ENCODE data around the gene XKR7. TPM values are rescaled to one million over a fixed set of nuclear protein-coding genes. Genes with fewer than 3 reads are reported as not detected.

XKR7 gene
- total RNA-seq, 3 donors from 2014 or later (not counting 1 experiment from before 2014, with no cell fraction given): not detected

DNA sequence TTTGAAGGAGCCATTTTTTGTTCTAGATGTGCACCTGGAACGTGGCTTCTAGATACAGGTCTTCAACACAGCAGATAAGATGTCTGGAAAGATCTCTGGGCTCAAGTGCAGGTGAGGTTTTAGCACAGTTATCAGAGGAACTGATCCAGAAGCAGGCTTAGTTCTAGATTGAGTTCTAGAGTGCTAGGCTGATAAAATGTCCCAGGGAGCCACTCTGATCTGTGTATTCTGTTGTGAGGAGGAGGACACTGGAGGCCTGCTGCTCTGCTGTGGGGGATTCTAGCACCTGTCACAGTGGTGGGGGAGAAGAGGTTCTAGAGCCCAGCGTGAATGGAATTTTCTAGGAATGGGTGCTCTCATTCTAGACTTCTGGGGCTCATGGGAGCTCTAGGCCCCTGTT lies 30.3 kb downstream of the XKR7 start:
- H3K4me1 Mint-ChIP-seq: no peaks in the 10 kb centered on the region
- ATAC-seq: no peak
- H3K27ac Mint-ChIP-seq: no peak overlapping the region
- 75% methylated on average over 2 of the region's 2 CpGs for WGBS (ENCODE audit: insufficient coverage)
- no peaks in the 10 kb centered on the region for H3K36me3 ChIP-seq (ENCODE audit: control insufficient read depth, insufficient read depth, low read length)
- no peaks in the 10 kb centered on the region for H3K9me3 Mint-ChIP-seq
- DNase-seq: no peak
- H3K4me3 ChIP-seq (ENCODE audit: low read length): no peak overlapping the region
- H3K36me3 Mint-ChIP-seq: no peaks in the 10 kb centered on the region
- TF ChIP-seq, protein P1, sequence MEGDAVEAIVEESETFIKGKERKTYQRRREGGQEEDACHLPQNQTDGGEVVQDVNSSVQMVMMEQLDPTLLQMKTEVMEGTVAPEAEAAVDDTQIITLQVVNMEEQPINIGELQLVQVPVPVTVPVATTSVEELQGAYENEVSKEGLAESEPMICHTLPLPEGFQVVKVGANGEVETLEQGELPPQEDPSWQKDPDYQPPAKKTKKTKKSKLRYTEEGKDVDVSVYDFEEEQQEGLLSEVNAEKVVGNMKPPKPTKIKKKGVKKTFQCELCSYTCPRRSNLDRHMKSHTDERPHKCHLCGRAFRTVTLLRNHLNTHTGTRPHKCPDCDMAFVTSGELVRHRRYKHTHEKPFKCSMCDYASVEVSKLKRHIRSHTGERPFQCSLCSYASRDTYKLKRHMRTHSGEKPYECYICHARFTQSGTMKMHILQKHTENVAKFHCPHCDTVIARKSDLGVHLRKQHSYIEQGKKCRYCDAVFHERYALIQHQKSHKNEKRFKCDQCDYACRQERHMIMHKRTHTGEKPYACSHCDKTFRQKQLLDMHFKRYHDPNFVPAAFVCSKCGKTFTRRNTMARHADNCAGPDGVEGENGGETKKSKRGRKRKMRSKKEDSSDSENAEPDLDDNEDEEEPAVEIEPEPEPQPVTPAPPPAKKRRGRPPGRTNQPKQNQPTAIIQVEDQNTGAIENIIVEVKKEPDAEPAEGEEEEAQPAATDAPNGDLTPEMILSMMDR (IDR thresholded peaks at IDR 0.05): no peak
- H3K27me3 Mint-ChIP-seq (ENCODE audit: low read depth in 2 of 2): peaks cover 19 to 24% of the 10 kb centered on the region in 2 donors
- peaks cover 3% of the 10 kb centered on the region for H3K27me3 ChIP-seq (ENCODE audit: control insufficient read depth, insufficient read depth, low read length)
- intact Hi-C loops (cut with micrococcal nuclease): no loop called here
- no peaks in the 10 kb centered on the region for H3K4me1 ChIP-seq (ENCODE audit: control insufficient read depth, insufficient read depth, low read length)
- no peak overlapping the region for H3K4me3 Mint-ChIP-seq
- H3K9me3 ChIP-seq (ENCODE audit: control insufficient read depth, insufficient read depth, low read length): no peaks in the 10 kb centered on the region
- H3K27ac ChIP-seq (ENCODE audit: low read length): no peak overlapping the region

DNA sequence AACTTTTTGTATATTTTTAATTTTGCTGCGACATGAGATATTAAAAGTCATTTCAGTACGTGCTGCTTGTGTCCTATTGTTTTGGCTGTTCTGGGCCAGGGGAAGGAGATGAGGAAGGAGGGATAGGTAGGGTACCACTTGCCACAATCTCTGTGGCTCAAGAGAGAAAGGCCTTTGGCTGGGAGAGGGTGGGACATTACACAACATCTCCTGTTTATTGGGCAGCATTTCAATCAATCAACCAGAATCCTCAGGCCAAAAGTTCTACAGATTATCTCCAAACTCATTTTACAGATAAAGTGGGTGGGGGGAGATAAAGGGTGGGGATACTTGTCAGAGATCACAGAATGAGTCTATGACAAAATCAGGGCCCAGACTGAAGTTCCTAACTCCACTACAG lies 35.4 kb downstream of the XKR7 start:
- TF ChIP-seq, protein P1 (IDR thresholded peaks at IDR 0.05): no peak
- Histone ChIP-seq H3K36me3 (ENCODE audit: control insufficient read depth, insufficient read depth, low read length) (no peaks in the 10 kb centered on the region), H3K9me3 (ENCODE audit: control insufficient read depth, insufficient read depth, low read length) (no peaks in the 10 kb centered on the region), H3K4me3 (ENCODE audit: low read length) (no peak overlapping the region), H3K27me3 (ENCODE audit: control insufficient read depth, insufficient read depth, low read length) (no peaks in the 10 kb centered on the region), H3K27ac (ENCODE audit: low read length) (no peak overlapping the region), H3K4me1 (ENCODE audit: control insufficient read depth, insufficient read depth, low read length) (no peaks in the 10 kb centered on the region)
- Mint-ChIP-seq H3K9me3 (no peaks in the 10 kb centered on the region), H3K36me3 (no peaks in the 10 kb centered on the region), H3K27me3 (ENCODE audit: low read depth in 2 of 2) (peaks cover 0 to 10% of the 10 kb centered on the region in 2 donors), H3K4me3 (no peak overlapping the region), H3K27ac (no peak overlapping the region), H3K4me1 (peaks cover 6% of the 10 kb centered on the region in 2 donors)
- DNase-seq (no peak), ATAC-seq (no peak)
- 88% methylated on average over 2 of the region's 2 CpGs for WGBS (ENCODE audit: insufficient coverage)
- intact Hi-C loops (cut with micrococcal nuclease): no loop called here

DNA sequence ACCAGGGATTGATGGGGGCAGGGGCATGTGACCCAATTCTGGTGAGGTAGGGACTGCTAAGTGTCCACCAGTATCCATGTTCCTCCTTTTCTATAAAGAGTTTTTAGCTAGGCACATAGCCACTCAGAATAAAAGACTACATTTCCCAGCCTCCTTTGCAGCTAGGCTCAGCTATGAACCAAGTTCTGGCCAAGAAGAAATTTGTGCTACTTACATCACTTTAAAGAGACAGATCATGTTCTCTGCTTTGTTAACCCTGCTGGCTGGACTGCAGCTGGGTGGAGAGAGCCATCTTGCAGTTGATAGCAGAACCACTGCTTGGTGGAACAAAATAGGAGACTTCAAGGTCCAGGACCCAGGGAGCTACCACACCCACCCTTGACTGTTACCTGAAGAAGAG lies 37.0 kb downstream of the XKR7 start:
- TF ChIP-seq, protein P1 (IDR thresholded peaks at IDR 0.05): no peak
- DNase-seq (no peak), ATAC-seq (no peak)
- Histone ChIP-seq H3K27ac (ENCODE audit: low read length) (no peak overlapping the region), H3K9me3 (ENCODE audit: control insufficient read depth, insufficient read depth, low read length) (no peaks in the 10 kb centered on the region), H3K27me3 (ENCODE audit: control insufficient read depth, insufficient read depth, low read length) (no peaks in the 10 kb centered on the region), H3K4me1 (ENCODE audit: control insufficient read depth, insufficient read depth, low read length) (no peaks in the 10 kb centered on the region), H3K4me3 (ENCODE audit: low read length) (no peak overlapping the region), H3K36me3 (ENCODE audit: control insufficient read depth, insufficient read depth, low read length) (no peaks in the 10 kb centered on the region)
- no peaks in the 10 kb centered on the region for H3K36me3 Mint-ChIP-seq
- H3K4me3 Mint-ChIP-seq: no peak overlapping the region
- intact Hi-C loops (cut with micrococcal nuclease): no loop called here
- H3K27ac Mint-ChIP-seq: no peak overlapping the region
- no peaks in the 10 kb centered on the region for H3K9me3 Mint-ChIP-seq
- peaks cover 0 to 10% of the 10 kb centered on the region in 2 donors for H3K27me3 Mint-ChIP-seq (ENCODE audit: low read depth in 2 of 2)
- H3K4me1 Mint-ChIP-seq: peaks cover 6% of the 10 kb centered on the region in 2 donors

DNA sequence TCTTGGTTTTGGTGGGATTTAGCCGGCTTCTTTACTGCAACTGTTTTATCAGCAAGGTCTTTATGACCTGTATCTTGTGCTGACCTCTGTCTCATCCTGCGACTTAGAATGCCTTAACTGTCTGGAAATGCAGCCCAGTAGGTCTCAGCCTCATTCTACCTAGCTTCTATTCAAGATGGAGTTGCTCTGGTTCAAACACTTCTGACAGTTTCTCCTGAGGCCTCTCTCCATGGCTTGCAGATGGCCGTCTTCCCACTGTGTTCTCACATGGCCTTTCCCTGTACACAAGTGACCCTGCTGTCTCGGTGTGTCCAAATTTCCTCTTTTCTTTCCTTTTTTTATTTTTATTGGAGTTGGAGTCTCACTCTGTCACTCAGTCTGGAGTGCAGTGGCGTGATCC lies 38.1 kb downstream of the XKR7 start:
- TF ChIP-seq, protein P1 (IDR thresholded peaks at IDR 0.05): no peak
- intact Hi-C loops (cut with micrococcal nuclease): no loop called here
- no peaks in the 10 kb centered on the region for H3K9me3 ChIP-seq (ENCODE audit: control insufficient read depth, insufficient read depth, low read length)
- H3K4me1 ChIP-seq (ENCODE audit: control insufficient read depth, insufficient read depth, low read length): no peaks in the 10 kb centered on the region
- 87% methylated on average over 5 of the region's 5 CpGs for WGBS (ENCODE audit: insufficient coverage)
- H3K27ac Mint-ChIP-seq: no peak overlapping the region
- H3K27ac ChIP-seq (ENCODE audit: low read length): no peak overlapping the region
- peaks cover 6% of the 10 kb centered on the region in 2 donors for H3K4me1 Mint-ChIP-seq
- no peak overlapping the region for H3K4me3 Mint-ChIP-seq
- no peak for ATAC-seq
- H3K27me3 ChIP-seq (ENCODE audit: control insufficient read depth, insufficient read depth, low read length): no peaks in the 10 kb centered on the region
- H3K36me3 ChIP-seq (ENCODE audit: control insufficient read depth, insufficient read depth, low read length): no peaks in the 10 kb centered on the region
- H3K27me3 Mint-ChIP-seq (ENCODE audit: low read depth in 2 of 2): peaks cover 0 to 10% of the 10 kb centered on the region in 2 donors
- no peak for DNase-seq
- H3K9me3 Mint-ChIP-seq: no peaks in the 10 kb centered on the region
- H3K4me3 ChIP-seq (ENCODE audit: low read length): no peak overlapping the region
- no peaks in the 10 kb centered on the region for H3K36me3 Mint-ChIP-seq
